Keratinocyte (primary cell): Measurements from ENCODE around the gene DRICH1.

Experiments used
- EZH2 ChIP-seq: IDR thresholded peaks from one replicate; pipeline ENCODE4 v1.6.1; 2012; ENCODE audit warnings: inconsistent platforms, mild to moderate bottlenecking, low read length, moderate library complexity
- TF ChIP-seq, protein P1 (sequence below), 3 experiments: IDR thresholded peaks in 1 of 3; conservative IDR thresholded peaks in 1 of 3; optimal IDR thresholded peaks in 1 of 3; 2 replicates in 2 of 3; 3 replicates in 1 of 3; pipeline versions ENCODE3 to v1.5.1; 2011; ENCODE audit warnings: low read length in 3 of 3, mild to moderate bottlenecking in 3 of 3, moderate library complexity in 2 of 3, control low read depth in 1 of 3, inconsistent platforms in 1 of 3; ENCODE audit not compliant: insufficient read depth in 2 of 3; ENCODE audit errors: extremely low read depth in 1 of 3

DNA sequence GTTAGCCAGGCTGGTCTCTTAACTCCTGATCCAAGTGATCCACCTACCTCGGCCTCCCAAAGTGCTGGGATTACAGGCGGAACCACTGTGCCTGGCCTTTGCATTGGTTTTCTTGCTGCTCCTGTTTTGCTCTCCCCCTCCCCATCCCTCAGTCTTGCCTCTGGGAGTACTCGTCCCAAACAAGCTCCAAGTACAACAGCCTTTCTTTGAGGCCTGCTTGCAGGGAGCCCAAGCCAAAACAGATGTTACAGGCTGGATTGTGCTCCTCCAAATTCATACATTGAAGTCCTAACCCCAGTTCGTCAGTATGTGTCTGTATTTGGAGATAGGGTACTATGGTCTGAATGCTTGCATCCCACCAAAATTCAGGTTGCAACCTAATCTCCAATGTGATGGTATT is 60.6 kb downstream of the DRICH1 start:
- TF ChIP-seq, protein P1, sequence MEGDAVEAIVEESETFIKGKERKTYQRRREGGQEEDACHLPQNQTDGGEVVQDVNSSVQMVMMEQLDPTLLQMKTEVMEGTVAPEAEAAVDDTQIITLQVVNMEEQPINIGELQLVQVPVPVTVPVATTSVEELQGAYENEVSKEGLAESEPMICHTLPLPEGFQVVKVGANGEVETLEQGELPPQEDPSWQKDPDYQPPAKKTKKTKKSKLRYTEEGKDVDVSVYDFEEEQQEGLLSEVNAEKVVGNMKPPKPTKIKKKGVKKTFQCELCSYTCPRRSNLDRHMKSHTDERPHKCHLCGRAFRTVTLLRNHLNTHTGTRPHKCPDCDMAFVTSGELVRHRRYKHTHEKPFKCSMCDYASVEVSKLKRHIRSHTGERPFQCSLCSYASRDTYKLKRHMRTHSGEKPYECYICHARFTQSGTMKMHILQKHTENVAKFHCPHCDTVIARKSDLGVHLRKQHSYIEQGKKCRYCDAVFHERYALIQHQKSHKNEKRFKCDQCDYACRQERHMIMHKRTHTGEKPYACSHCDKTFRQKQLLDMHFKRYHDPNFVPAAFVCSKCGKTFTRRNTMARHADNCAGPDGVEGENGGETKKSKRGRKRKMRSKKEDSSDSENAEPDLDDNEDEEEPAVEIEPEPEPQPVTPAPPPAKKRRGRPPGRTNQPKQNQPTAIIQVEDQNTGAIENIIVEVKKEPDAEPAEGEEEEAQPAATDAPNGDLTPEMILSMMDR (optimal IDR thresholded peaks at IDR 0.05 in 1 of 3, IDR thresholded peaks at IDR 0.05 in 1 of 3, conservative IDR thresholded peaks at IDR 0.05 in 1 of 3; ENCODE audit: extremely low read depth in 1 of 3, insufficient read depth in 2 of 3, low read length in 3 of 3): no peak
- no peak for TF ChIP-seq EZH2
